ENCODE data around the gene MFSD8. TPM values are rescaled to one million over a fixed set of nuclear protein-coding genes. Genes with fewer than 3 reads are reported as not detected.

Gene MFSD8
- total and polyA plus RNA-seq, 2 of the 4 experiments (the other 2 are of a cell fraction): 8.8 to 36.7 TPM

DNA sequence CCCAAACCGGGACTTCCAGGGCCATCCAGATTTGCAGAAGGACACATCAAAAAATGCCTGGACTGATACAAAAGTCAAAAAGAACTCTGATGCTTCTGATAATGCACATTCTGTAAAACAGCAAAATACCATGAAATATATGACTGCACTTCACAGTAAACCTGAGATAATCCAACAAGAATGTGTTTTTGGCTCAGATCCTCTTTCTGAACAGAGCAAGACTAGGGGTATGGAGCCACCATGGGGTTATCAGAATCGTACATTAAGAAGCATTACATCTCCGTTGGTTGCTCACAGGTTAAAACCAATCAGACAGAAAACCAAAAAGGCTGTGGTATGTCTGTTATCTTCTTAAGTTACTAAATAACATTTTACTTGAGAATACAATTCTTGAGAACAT is 75.1 kb downstream of the MFSD8 start:
- H2AFZ ChIP-seq (replicated peaks; ENCODE audit: low read length, poor library complexity): no peak overlapping the region

More for the DNA sequence above, 75.1 kb downstream of the MFSD8 start:
- H3K18ac ChIP-seq (ENCODE audit: low read depth, low read length): no peak overlapping the region
- H3K27me3 ChIP-seq (ENCODE audit: control insufficient read depth, insufficient read depth, low read length): no peaks in the 10 kb centered on the region
- H3K79me1 ChIP-seq (ENCODE audit: low read depth in 1 of 2, low read length in 2 of 2): peaks cover 13 to 23% of the 10 kb centered on the region in 2 experiments; a peak in 3 of 4 replicates
- POLR2A ChIA-PET (ENCODE audit: unreplicated experiment): no interaction called here
- no peak overlapping the region for H3K14ac ChIP-seq (replicated peaks; ENCODE audit: low read depth, low read length)
- dilution Hi-C loops (cut with HindIII; ENCODE audit: low sequenced_read_pairs, unreplicated experiment) (no loop called here), in situ Hi-C loops (cut with MboI; ENCODE audit: low sequenced_read_pairs) (no loop called here), intact Hi-C loops (cut with micrococcal nuclease) (no loop called here)
- ATAC-seq (ENCODE audit: low read depth) (no peak; the same call in 1 of the 2 replicates), DNase-seq (peak; percentile 28)
- no peak overlapping the region for H2AK5ac ChIP-seq (ENCODE audit: low read depth, low read length)
- no peak overlapping the region for H4K5ac ChIP-seq (ENCODE audit: low read depth, low read length)
- H3K4me2 ChIP-seq (ENCODE audit: low read depth, low read length): peak overlapping the region; percentile 10; the same call in 1 of the 2 replicates
- no peak for TF ChIP-seq MXI1 (IDR thresholded peaks at IDR 0.05; ENCODE audit: borderline replicate concordance, low read depth, low read length)
- no peak for TF ChIP-seq SMC3 (IDR thresholded peaks at IDR 0.05; ENCODE audit: low read depth, low read length)
- TF ChIP-seq MAZ (IDR thresholded peaks at IDR 0.05; ENCODE audit: borderline replicate concordance, low read depth, low read length): no peak
- TF ChIP-seq CEBPB (IDR thresholded peaks at IDR 0.05; ENCODE audit: low read depth, low read length): no peak
- no peak for TF ChIP-seq MAFK (IDR thresholded peaks at IDR 0.05; ENCODE audit: low read depth, low read length)
- TF ChIP-seq RFX5 (IDR thresholded peaks at IDR 0.05; ENCODE audit: low read depth, low read length): no peak
- no peak for TF ChIP-seq RAD21 (IDR thresholded peaks at IDR 0.05; ENCODE audit: low read length)
- no peak for TF ChIP-seq CTCF (conservative IDR thresholded peaks at IDR 0.05; ENCODE audit: low read depth, low read length)
- no peak for TF ChIP-seq FOS (IDR thresholded peaks at IDR 0.05; ENCODE audit: low read depth, low read length)
- TF ChIP-seq BHLHE40 (IDR thresholded peaks at IDR 0.05; ENCODE audit: low read depth, low read length): no peak
- TF ChIP-seq RCOR1 (IDR thresholded peaks at IDR 0.05; ENCODE audit: insufficient replicate concordance, low read length): no peak
- TF ChIP-seq CHD1 (IDR thresholded peaks at IDR 0.05; ENCODE audit: low read depth, low read length): no peak
- no peak overlapping the region for H3K23ac ChIP-seq (ENCODE audit: low read depth, low read length)
- H3K4ac ChIP-seq (ENCODE audit: low read depth, low read length): no peak overlapping the region
- H3K9me3 ChIP-seq (ENCODE audit: control insufficient read depth, insufficient read depth, low read length): no peaks in the 10 kb centered on the region
- no peak overlapping the region for H3K56ac ChIP-seq (ENCODE audit: extremely low read depth, insufficient read depth, low read length)
- H2BK5ac ChIP-seq (ENCODE audit: low read depth, low read length, poor library complexity, severe bottlenecking): no peak overlapping the region
- no peak overlapping the region for H2AK9ac ChIP-seq (replicated peaks; ENCODE audit: low read depth, low read length, poor library complexity)
- no peak overlapping the region for H4K91ac ChIP-seq (ENCODE audit: insufficient read depth, low read depth, low read length)
- no peaks in the 10 kb centered on the region; the same call in 1 of the 2 replicates for H3K9me1 ChIP-seq (ENCODE audit: insufficient read depth, low read length)
- CTCF ChIA-PET: interaction anchor here (0.5 to 0.7 kb wide), 2 partner anchors 89 to 227 kb away, joined by 3 read pairs; no protein-coding TSS in a partner anchor
- H4K20me1 ChIP-seq (ENCODE audit: insufficient read depth, low read length): no peaks in the 10 kb centered on the region
- no peak overlapping the region for H2BK20ac ChIP-seq (ENCODE audit: low read depth, low read length)
- H3K4me1 ChIP-seq (ENCODE audit: control insufficient read depth, insufficient read depth, low read length): peaks cover 4% of the 10 kb centered on the region
- H2BK15ac ChIP-seq (ENCODE audit: low read depth, low read length): no peak overlapping the region
- H3K4me3 ChIP-seq (ENCODE audit: insufficient read depth, low read depth, low read length): no peak overlapping the region
- no CpG with 5 or more reads among the region's 3 CpGs for WGBS, 2 experiments (ENCODE audit: extremely low coverage in 2 of 2, insufficient read length in 1 of 2)
- peaks cover 3% of the 10 kb centered on the region; the same call in 1 of the 2 replicates for H3K36me3 ChIP-seq (ENCODE audit: control insufficient read depth, insufficient read depth, low read length)
- no peak overlapping the region for H3K9ac ChIP-seq (ENCODE audit: low read depth, low read length)
- no peak overlapping the region for H2BK120ac ChIP-seq (ENCODE audit: low read depth, low read length)
- H4K8ac ChIP-seq (ENCODE audit: low read depth in 2 of 2, low read length in 2 of 2): no peak overlapping the region
- H3K27ac ChIP-seq (ENCODE audit: insufficient read depth, low read length): no peak overlapping the region
- no TSS peak for BruUV-seq (replicated peaks)

All from IMR-90 (cell line).